A673 (cell line): ENCODE measurements around the gene ZFPM1. TPM values are rescaled to one million over a fixed set of nuclear protein-coding genes. Genes with fewer than 3 reads are reported as not detected.

Experiments
- BruUV-seq: library from RNA; stranded (reverse); fragments of 400-500 nt; replicated peaks from 2 replicates; lab custom pipeline; 2021; lab: Mats Ljungman, UMichigan
- CTCF ChIA-PET: fragments of 300-600 bp; sonication (Branson Sonifier 250); formaldehyde crosslinking; loops from one replicate; lab custom pipeline; 2022; ENCODE audit warnings: antibody characterized with exemption; lab: Charles Lee
- POLR2A ChIA-PET: fragments of 300-600 bp; sonication (Branson Sonifier 250); formaldehyde crosslinking; loops from one replicate; lab custom pipeline; 2022; ENCODE audit warnings: antibody characterized with exemption; ENCODE audit not compliant: low non-redundant PET; lab: Charles Lee
- DNase-seq: peaks from one replicate; pipeline ENCODE4 v3.0.0-alpha.2; 2015; ENCODE audit warnings: low spot score
- H3K27ac ChIP-seq: fragments of 200-600 bp; sonication (generic); 2 replicates; pipeline ENCODE4 v1.5.1; 2016; ENCODE audit warnings: mixed run types, low read depth, mild to moderate bottlenecking, mixed read lengths, antibody characterized with exemption, low read length; ENCODE audit not compliant: poor library complexity, severe bottlenecking
- H3K27me3 ChIP-seq: fragments of 200-600 bp; sonication (generic); replicated peaks from 2 replicates; pipeline ENCODE4 v1.6.1; 2017; ENCODE audit warnings: mixed run types, low read depth, mild to moderate bottlenecking, mixed read lengths, antibody characterized with exemption, low read length; ENCODE audit not compliant: insufficient read depth, poor library complexity
- H3K36me3 ChIP-seq: fragments of 200-600 bp; sonication (generic); 2 replicates; pipeline ENCODE4 v1.6.1; 2016; ENCODE audit warnings: mixed run types, mild to moderate bottlenecking, mixed read lengths, antibody characterized with exemption, low read length; ENCODE audit not compliant: insufficient read depth, poor library complexity, severe bottlenecking
- H3K4me1 ChIP-seq: fragments of 200-600 bp; sonication (generic); 2 replicates; pipeline ENCODE4 v1.6.1; 2017; ENCODE audit warnings: mixed run types, mild to moderate bottlenecking, mixed read lengths, antibody characterized with exemption, low read length; ENCODE audit not compliant: insufficient read depth, poor library complexity, severe bottlenecking
- H3K4me3 ChIP-seq: fragments of 200-600 bp; sonication (generic); 2 replicates; pipeline ENCODE4 v1.5.1; 2016; ENCODE audit warnings: low read depth, mixed run types, mild to moderate bottlenecking, mixed read lengths, low read length; ENCODE audit not compliant: poor library complexity, severe bottlenecking
- H3K9me3 ChIP-seq: fragments of 200-600 bp; sonication (generic); 2 replicates; pipeline ENCODE4 v1.6.1; 2016; ENCODE audit warnings: mixed run types, low read depth, mild to moderate bottlenecking, mixed read lengths, antibody characterized with exemption, low read length; ENCODE audit not compliant: poor library complexity, severe bottlenecking
- CTCF ChIP-seq: fragments of 300-800, 200-600 bp; sonication (generic); conservative IDR thresholded peaks from 2 replicates; pipeline ENCODE4 v1.5.1; 2017; ENCODE audit warnings: low read depth, mild to moderate bottlenecking, antibody characterized with exemption, low read length, moderate library complexity, mixed read lengths
- EZH2 ChIP-seq: fragments of 200-600 bp; sonication (generic); IDR thresholded peaks from 2 replicates; pipeline ENCODE4 v1.6.1; 2017; ENCODE audit warnings: borderline replicate concordance, low read depth, mild to moderate bottlenecking, mixed read lengths, antibody characterized with exemption, low read length; ENCODE audit not compliant: poor library complexity, severe bottlenecking
- intact Hi-C: fragments of 100-400 bp; cut with micrococcal nuclease; formaldehyde crosslinking; loops from one replicate; pipeline ENCODE4 v1.10.0; 2022; ENCODE audit not compliant: unreplicated experiment
- total RNA-seq: library from RNA; stranded (reverse); gene quantifications from 2 replicates; pipeline ENCODE4 v1.2.3, GENCODE V29; 2021

Gene ZFPM1
- total RNA-seq, 1 experiment from 2014 or later: 5.6 TPM

DNA sequence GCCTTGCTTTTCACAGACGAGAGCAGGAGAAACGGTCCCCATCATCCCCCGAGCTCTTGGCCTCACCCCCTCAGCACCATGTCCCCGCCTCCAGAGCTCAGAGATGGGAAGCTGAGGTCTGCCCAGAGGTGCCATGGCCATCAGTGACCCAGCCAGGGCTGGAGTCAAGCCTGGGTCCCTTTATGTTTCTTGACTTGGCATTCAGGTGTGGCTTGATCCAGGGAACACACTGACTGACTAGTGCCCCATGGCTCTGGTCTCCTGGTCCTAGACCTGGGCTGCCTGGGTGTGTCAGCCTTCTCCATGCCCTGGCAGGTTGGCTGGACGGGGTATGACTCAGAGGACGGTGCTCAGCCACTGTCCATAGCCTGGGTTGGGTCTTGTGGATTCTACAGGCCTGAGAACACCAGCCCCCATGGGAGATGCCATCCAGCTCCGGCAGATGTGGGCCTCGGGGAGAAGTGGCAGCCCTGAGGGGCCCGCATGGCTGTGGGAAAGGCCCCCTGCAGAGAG lies 54.2 kb downstream of the ZFPM1 start:
- Histone ChIP-seq H3K9me3 (no peaks in the 10 kb centered on the region), H3K4me3 (no peak overlapping the region), H3K36me3 (no peaks in the 10 kb centered on the region), H3K27ac (no peak overlapping the region), H3K27me3 (no peaks in the 10 kb centered on the region), H3K4me1 (peaks cover 24% of the 10 kb centered on the region)
- DNase-seq: no peak
- TF ChIP-seq EZH2: no peak
- TF ChIP-seq CTCF: no peak
- ChIA-PET POLR2A (no interaction called here), CTCF (no interaction called here)
- intact Hi-C loops: no loop called here
- BruUV-seq: no TSS peak

DNA sequence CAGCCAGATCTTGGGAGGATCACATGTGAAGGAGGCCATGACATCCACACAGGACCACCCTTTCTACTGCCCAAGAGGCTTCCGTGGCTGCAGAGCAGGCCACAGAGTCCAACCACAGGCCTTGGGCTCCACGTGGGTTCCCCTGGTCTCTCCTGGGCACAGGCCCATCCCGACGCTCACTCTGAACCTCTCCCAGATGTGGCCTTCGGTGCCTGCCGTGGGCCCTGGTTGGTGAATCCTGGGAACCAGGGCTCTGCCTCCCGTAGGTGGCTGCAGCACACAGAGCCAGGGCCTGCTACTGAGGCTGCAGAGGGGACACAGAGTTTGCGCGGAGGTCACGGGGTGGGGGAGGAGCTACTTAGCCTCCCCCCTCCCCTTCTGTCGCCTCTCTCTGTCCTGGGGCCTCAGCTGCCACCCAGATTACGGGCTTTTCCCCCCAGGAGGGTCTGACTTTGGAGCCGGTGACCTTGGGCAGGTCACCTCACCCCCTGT lies 55.3 kb downstream of the ZFPM1 start:
- no peak overlapping the region for H3K4me3 ChIP-seq
- peaks cover 24% of the 10 kb centered on the region for H3K4me1 ChIP-seq
- no peak for DNase-seq
- no peaks in the 10 kb centered on the region for H3K36me3 ChIP-seq
- H3K27ac ChIP-seq: peak overlapping the region; percentile 23
- POLR2A ChIA-PET: no interaction called here
- no peaks in the 10 kb centered on the region for H3K9me3 ChIP-seq
- H3K27me3 ChIP-seq: no peaks in the 10 kb centered on the region
- TF ChIP-seq CTCF: no peak
- TF ChIP-seq EZH2: no peak
- no TSS peak for BruUV-seq
- intact Hi-C loops: no loop called here
- CTCF ChIA-PET: no interaction called here

DNA sequence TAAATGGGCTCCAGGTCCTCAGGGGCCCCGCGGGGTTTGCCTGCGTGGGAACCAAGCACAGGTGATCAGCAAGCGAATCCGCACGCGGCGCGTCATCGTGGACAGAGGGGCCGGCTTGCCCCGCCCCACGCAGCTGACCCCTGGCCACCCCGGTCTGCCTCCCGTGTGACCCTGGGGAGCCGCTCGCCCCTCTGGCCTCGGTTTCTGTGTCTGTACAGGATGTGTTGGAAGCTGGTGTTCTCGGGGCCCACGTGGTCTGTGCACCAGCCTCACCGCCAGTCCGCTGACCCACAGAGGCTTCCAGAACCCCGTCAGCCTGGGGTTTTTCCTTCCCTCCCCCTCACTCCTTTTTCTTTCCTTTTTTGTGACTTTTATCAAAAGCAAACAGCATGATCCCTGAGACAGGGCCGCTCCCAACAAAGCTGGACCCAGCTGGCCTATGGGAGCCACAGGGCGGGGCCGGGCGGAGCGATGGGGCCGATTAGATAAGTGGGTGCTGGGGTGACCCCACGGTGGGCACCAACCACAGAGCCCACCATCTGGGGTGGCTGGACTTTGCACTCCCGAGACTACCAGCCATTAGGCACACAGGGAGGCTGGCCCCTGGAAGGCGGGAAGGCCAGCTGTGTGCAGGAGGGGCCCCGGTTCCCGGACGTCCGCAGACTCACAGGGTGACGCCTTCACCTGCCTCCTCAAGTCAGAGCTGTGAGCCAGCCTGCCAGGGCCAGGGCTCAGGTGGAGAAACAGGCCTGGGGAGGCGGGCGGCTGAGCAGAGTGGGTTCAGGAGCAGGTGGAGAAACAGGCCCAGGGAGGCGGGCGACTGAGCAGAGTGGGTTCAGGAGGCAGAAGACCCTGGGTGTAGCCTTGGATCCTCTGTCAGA lies 56.0 kb downstream of the ZFPM1 start:
- CTCF ChIA-PET: interaction anchor here (0.5 kb wide), 1 partner anchor 37 kb away, joined by 4 read pairs; no protein-coding TSS in a partner anchor
- intact Hi-C loops: no loop called here
- no TSS peak for BruUV-seq
- POLR2A ChIA-PET: no interaction called here
- no peak for DNase-seq
- Histone ChIP-seq H3K36me3 (no peaks in the 10 kb centered on the region), H3K4me1 (peaks cover 24% of the 10 kb centered on the region), H3K27ac (peak overlapping the region; percentile 23), H3K27me3 (no peaks in the 10 kb centered on the region), H3K9me3 (no peaks in the 10 kb centered on the region), H3K4me3 (no peak overlapping the region)
- no peak for TF ChIP-seq CTCF
- TF ChIP-seq EZH2: no peak
